HS-27A (cell line): ENCODE data around the gene GPSM1.

ENCODE experiments used
- DNase-seq: peaks from one replicate; pipeline ENCODE4 v3.0.0-alpha.2; 2012; ENCODE audit warnings: low read depth, missing footprints

The GPSM1 gene

DNA sequence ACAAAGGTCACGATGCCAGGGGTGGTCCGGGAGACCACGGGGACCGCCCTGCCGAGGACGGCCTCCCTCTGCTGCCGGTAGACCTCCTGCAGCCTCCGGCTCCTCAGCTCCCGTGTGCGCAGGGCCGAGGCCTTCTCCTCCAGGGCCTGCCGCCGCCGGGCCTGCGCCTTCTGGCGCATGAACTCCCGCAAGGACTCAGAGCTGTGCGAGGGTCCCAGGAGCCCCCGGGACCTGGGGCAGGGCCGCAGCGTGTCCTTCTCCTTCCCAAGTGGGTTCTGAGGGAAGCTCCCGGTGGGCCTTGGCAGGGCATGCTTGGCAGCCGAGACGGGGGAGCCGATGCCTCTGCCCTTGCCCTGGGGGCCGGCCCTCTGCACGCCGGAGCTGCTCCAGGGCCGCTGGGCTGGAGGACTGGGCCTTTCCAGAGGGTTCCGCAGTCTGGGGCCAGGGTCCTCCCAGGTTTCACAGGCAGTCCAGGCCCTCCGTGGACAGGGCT lies 36.8 kb upstream of the GPSM1 start:
- no peak for DNase-seq

DNA sequence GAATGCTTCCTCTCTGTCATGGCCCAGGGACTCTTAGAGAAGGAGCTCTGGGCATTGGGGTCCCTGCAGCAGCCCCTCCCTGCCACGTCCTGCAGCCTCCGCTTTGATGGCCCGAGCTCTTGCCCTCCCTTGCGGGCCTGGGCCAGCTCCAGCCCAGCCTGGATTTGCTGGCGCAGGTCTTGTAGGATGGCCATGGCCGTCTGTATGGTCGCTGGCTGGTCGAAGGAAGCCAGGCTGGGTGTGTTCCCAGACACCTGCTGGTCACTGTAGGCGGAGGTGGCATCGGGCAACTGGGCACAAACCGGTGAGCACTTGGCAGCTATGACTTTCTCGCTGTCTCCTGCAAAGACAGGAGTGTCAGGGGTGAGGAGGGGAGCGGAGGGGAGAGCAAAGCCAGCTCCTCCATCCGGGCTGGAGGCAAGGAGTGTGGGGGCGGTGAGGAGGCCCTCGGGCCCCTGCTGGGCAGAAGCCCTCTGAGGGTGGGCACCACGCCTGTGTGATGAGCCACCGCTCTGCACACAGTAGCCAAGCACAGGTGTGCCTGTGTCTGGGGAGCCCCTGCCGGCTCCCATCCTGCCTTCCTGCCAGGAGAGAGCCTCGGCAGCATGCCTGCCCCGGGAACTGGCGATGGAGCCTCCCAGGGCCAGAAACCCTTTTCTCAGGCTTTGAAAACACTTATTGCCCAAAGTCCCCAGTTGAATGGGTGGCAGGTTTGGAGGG lies 35.9 kb upstream of the GPSM1 start:
- DNase-seq: no peak

DNA sequence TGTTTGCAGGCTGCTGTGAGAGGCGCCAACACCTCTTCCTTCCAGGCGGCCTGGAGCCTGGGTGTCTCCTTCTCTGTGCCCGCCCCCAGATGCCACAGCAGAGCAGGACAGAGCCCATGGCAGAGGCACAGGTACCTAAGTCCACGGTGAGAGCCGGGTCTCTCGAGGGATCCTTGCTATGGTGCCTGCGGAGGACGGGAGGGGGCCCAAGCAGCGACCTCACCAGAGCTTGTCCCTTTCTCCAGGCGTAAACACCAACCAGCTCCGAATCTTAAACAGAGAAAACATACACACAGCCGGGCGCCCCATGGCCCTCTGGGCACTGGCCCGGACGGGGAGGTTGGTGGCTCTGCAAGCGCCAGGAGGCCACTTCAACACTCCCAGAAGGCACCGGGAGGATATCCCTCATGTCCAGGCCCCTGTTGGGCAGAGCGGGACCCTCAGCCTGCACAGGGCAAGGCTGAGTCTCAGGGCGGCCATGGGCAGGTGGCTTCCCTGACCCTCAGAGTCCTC lies 35.3 kb upstream of the GPSM1 start:
- DNase-seq: no peak

DNA sequence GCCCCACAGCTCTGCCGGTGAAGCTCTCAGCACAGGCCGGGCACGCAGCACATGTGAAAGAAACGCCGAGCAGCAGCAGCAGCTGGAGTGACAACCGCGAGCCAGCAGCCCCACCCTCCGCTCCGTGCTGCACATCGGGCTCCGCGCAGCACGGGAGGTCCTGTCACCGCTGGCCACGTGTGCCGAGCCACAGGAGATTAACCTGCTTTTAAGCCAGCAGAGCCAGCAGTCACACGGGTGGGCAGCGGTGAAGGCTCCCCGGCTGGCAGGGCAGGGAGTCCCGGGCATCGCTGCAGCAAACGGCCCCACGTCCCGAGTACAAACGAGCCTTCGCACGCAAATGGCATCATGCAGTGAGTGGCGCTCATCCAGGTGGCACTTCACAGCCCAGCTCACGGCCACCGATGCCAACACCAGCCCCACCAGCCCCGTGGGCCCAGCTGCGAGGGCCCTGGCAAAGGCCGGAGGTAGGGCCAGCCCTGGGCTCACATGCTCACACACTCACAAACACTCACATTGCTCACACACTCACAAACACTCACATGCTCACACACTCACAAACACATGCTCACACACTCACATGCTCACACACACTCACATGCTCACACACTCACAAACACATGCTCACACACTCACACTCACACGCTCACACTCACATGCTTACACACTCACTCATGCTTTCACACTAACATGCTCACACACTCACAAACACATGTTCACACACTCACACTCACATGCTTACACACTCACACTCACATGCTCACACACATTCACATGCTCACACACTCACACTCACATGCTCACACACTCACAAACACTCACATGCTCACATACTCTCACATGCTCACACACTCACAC lies 34.5 kb upstream of the GPSM1 start:
- no peak for DNase-seq

DNA sequence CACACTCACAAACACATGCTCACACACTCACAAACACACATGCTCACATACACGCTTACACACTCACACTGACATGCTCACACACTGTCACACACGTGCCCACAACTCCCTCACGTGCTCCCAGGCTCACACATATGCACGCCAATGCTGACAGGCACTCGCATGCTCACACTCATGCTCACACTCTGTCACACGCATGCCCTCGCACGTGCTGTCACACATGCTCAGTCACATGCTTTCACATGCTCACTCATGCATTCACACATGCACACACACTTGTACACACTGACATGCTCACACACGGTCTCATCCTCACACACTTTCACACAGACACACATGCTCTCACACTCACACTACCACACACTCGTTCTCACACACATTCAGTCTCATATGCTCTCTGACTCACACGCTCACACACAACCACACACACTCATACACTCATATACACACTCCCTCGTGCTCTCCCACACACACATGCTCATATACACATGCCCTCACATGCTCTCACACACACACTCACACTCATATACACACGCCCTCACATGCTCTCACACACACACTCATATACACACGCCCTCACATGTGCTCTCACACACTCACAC lies 33.8 kb upstream of the GPSM1 start:
- DNase-seq: no peak

DNA sequence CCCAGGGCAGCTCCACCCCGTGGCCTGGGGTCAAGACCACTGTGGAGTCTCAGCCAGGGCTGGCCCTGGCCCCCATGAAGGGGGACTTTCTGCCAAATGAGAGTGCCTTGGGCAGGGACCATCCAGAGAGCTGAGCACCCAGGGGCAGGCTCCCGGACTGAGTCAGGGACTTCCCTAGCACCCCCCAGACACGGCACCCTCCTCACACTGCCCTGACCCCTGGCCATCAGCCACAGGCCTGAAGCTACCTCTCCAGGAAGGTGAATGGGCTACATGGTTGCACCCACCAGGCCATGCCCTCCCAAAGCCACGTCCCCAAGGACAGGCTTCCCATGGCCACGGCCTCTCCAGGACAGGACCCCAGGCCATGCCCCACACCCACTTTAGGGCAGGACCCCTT lies 32.9 kb upstream of the GPSM1 start:
- no peak for DNase-seq

DNA sequence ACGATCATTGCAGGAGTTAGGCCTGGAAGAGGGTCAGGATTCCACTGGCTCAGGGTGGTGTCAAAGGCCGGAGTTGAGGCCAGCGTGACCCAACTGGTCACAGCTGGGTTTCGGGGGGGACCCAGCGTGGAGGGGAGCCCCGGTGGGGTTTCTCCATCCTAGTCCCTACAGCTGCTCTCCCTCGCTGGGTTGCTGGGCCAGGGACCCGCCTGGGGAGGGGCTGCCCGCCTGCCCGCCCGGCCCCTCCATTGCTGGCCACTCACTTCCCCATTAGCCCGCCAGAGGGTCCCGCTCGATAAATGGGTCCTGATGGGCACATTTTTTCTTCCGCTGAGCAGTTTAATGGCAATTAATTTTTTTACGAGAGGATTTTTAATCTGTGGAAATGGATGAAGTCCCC lies 32.3 kb upstream of the GPSM1 start:
- no peak for DNase-seq

DNA sequence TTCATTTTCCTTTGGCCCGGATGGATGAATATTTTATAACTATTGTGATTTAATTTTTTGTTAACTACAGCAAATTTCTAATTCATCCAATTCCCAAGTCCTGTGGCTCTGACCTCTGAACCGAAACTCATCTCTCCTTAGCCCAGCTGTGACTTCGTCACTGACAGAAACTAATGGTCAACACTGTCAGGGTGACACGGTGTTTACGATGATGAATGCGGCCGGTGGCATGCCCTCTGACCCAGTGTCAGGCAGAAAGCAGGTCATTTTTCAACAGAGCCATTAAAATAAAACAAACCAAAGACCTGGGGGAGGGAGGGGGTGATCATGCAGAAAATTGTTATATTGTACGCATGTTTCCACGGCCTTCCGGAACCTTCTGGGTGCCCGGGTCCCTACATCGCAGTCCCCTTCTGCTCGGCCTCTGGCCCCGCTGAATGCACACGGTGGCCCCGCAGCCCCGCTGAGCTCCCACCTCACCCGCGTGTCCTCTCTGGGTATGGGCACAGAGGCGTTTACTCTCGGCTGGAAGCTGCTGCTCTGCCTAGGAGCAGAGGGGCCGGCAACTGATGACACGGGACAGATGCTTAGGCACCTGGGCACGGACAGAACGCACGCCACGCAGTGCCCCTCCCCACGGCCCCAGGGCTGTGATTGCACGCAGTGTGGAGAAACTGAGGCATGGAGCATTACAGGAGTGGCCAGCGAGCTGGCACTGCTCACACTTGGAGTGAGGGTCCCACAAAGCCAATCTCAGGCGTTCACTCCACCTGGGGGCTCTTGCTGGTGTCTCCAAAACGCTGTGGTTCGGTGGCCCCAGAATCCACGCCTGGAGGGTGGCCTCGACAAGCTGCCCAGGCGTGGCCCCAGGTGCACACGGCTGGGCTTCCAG lies 31.6 kb upstream of the GPSM1 start:
- DNase-seq: no peak

DNA sequence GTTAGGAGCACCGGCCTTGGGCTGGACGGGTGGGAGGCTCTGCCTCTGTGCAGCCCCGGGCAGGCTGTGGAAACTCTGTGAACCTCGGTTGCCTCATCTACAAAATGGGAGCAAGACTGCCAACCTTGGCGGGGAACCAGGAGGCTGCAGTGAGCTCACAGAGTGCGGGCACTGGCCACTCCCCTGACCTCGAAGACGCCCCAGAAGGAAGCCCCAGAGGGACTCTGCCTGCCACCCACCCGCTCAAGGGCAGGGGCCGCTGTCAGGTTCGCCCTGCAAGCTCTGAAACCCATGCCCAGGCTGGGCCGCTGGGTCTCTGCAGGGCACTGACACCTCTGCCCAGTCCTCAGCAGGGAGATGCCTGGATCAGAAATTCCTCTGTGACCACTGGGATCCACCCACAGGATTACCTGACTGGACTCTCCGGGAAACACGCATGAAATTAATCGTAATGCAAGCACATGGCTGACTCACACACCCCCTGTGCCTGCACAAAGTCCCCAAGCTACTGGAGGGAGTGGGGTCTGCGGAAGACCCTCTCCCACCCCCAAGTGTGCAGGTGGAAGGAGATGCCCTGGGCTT lies 30.8 kb upstream of the GPSM1 start:
- no peak for DNase-seq

DNA sequence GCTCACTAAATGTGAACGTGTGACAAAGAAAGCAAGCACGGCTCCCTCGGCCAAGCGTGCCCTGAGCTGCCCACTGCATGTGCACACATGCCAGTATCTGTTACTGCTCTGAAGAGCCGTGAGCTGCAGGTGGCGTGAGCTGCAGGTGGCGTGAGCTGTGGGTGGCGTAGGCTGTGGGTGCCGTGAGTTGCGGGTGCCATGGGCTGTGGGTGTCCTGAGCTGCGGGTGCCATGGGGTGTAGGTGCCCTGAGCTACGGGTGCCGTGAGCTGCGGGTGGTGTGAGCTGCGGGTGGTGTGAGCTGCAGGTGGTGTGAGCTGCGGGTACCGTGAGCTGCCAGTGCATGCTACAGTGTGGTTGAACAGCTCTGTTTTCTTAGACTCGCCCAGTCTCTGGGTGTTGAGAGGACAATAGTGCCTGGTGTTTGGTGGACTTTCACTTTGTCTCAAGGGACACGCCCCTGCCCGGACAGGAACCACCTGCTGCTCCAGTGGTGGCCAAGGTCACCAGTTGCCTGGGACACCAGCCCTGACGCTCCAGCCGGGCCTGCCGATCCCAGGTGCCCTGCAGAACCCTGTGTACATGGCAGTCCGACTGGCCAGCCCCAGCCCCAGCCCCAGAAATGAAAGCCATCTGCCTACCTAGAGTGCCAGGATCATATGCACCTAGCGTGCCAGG lies 30.2 kb upstream of the GPSM1 start:
- DNase-seq: no peak

DNA sequence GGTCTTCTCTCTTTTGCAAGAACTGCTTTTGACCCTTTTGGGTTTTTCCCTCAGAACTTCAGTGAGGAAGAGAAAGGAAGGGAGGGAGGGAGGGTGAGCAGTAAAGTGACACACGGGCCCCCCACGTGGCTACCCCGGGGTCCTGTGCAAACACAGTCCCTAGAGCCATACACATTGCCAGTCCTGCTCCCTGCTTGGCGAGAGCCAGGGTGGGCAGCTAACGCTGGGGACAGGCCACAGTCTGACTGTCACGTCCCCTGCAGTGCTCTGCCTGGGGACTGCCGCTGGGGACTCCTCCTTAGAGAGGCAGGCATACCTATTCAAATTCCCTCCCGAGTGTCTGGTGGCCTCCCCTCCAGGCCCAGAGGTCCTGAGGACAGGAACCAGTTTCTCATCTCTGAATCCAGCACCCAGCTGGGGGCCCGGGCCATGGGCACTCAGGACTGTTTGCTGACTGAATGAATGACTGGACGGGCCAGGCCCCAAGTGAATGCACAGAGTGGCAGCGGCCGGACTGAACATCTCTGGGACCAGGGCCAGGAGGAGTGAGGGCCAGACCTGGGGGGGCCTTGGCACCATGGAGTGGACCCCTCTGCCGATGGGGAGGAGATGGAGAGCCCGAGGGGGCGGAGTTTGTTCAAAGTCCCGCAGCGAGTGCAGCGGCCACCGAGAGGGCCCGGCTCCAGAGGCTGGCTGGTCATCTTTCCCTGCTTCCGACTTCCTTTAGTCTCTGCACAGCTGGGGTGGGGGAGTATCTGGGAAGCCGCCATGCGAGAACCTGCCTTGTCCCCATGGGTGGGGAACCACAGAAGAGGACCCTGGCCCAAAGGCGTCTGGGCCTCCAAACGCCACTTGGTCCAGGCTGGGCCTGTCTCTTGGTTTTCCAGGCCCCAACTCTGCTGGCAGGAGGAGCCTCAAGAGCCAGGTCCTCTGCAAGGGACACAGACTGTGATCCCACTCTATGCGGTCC lies 29.3 kb upstream of the GPSM1 start:
- DNase-seq: no peak

DNA sequence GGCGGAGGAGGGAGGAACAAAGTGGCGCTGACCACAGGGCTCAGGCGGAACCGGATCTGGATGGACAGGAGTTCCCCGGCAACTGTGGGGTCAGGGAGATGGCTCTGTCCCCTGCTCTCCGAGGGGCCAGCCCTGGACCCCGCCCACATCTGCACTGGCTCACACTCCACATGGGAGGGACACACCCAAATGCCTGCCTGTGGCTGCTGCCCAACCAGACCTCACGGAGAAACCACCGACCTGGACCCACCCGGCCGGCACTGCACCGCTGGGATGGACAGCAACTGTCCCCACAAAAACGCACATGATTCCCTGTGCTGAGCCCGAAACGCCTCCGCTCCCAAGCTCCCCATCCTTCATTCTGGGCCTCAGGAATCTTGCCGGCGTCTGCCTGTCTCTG lies 28.2 kb upstream of the GPSM1 start:
- no peak for DNase-seq

DNA sequence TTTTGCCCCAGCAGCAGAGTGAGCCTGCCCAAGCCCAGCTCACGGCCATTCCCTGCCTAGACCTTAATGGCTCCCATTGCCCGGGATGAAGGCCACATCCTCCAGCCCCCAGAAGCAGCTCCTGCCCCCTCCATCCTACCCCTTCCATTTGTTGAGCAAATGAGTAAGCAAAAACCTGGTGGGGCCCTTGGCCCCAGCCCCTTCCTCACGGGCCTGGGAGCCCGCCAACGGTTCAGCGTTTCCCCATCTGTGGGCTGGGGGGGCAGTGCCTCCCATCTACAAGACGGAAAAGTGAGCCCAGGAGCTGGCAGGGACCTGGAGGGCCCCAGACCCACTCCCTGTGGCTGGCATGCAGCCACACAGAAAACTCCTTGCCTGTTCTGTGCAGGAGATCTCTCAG lies 27.8 kb upstream of the GPSM1 start:
- no peak for DNase-seq

DNA sequence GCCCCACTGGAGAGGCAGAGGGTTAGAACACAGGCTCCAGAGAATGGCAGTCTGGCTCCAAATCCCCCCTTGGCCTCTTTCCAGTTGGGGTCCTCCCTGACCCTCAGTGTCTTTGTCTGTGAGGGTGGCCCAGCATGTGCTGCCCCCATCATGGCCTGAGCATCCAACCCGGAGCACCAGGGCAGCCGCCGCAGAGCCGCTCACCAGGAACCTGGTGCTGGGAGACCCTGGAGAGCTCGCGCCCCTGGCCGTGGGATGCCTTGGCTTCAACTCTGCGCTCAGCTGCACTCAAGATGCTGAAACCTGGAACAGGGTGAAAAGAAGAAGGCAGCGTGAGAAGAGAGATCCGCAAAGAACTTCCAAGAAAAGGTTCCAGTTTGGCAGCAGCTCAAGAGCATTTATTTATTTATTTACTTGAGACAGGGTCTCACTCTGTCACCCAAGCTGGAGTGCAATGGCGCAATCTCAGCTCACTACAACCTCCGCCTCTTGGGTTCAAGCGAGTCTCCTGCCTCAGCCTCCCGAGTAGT lies 27.3 kb upstream of the GPSM1 start:
- no peak for DNase-seq

DNA sequence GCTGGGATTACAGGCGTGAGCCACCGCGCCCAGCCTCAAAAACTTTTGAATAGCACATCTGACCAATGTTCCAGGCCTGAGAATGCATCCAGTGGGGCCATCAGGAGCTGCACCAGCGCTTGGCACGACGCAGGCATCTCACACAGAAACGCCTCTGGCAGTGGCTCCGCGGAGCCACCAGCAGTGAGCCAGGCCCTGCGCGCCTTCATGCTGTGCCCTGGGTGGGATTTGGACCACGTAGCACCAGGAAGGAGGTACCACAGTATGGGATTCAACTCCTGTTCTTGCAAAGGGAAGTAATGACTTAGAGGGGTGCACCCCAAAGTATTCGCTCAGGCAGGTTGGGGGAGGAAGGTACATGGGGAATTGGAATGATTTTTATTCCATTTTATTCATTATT lies 26.5 kb upstream of the GPSM1 start:
- DNase-seq: no peak

DNA sequence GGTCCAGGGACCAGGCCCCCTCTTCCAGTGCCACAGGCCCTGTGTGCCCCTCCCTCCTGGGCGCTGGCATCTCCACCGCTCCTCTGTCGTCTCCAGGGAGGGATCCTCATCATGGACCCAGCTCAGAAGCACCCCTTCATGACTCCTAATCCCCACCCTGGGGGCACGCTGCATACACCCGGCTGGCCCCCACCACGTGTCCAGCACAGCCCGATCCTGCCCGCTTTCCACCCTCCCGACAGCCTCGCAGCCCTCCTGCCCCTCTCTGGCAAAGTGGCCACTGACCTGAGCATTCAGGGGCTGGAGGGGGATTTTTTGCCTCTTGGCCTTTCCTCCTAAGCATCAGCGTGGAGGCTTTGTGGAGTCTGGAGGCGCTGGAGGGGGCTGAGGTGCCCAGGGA lies 24.8 kb upstream of the GPSM1 start:
- DNase-seq: no peak

DNA sequence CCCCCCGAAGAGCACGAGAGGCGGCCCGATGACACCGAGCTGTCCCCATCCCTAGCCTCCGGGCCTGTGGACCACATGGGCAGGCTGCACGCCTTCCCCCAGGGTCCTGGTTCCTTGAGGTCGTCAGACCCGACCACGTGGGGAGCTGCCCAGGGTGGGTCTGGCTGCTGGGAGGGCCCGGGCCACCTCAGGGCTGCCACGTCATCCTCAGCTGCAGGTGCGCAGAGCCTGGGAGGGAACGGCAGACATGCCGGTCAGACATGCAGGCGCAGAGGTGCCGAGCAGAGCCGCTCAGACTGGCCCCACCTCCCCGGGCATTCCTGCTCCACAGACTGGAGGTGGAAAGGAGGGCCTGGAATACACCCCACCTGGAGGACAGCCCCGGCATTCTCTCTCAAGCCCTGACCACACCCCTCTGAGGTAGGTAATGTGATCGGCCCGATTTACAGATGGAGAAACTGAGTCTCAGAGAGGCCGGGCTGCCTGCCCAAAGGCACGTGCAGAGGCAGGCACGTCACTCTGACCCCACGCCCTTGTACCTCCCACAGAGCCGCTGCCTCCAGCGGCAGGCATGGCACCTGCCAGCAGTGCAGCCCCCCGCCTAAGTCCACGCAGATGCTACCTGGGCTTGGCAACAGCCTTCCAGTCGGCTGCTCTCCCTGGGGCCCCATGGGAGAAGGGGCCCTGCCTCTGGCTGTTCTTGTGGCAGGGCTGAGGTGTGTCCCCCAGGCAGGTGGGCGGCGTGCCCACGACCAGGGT lies 24.1 kb upstream of the GPSM1 start:
- DNase-seq: no peak

DNA sequence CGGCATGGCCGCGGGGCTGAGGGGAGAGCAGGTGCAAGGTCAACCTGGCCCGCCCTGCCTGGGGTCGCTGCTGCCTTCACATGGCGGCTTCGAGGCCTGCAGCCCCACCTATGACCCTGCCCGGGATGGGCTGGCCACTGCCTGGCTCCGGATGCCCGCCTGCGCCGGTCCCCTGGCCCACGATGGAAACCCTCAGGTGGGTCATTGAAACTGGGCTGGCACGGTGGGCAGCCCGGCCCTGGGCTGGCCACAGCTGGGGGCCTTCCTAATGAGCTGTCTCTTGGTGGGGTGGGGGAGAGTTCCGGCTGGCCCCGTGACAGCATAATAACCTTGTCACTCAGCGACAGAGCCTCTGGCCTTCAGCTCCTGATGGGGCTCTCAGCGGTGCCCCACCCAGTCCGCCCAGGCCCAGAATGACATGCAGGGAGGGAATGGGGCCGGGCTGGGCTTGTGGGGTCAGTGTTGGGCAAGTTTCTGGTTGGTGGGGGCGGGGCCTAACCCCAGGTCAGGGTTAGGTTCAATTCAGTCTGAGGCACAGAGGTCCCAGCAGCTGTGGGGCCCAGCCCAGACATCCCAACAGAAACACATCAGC lies 23.4 kb upstream of the GPSM1 start, which contains the start of gene CCDC187:
CCDC187 (minus strand) TSS at position 270 of the 592 bp plus-strand sequence; CDS start at position 6, 264 bp downstream.
- DNase-seq: no peak
